Smooth muscle cell (in vitro differentiated cells): ENCODE data around the gene MED23. TPM values are rescaled to one million over a fixed set of nuclear protein-coding genes. Genes with fewer than 3 reads are reported as not detected.

Source experiments
- DNase-seq: peaks from one replicate; lab custom pipeline; 2025; ENCODE audit not compliant: unreplicated experiment; lab: John Stamatoyannopoulos, UW
- H2AFZ ChIP-seq: fragments of 200-600 bp; sonication (generic); 2 replicates; pipeline ENCODE4 v1.6.0; 2016; ENCODE audit warnings: antibody characterized with exemption, low read depth, mild to moderate bottlenecking
- H3F3A ChIP-seq: fragments of 200-600 bp; sonication (generic); 2 replicates; pipeline ENCODE4 v1.6.0; 2017; ENCODE audit warnings: antibody characterized with exemption, low read depth
- H3K27ac ChIP-seq: fragments of 200-600 bp; sonication (generic); 2 replicates; pipeline ENCODE4 v1.5.1; 2016; ENCODE audit warnings: low read depth, mild to moderate bottlenecking
- H3K27me3 ChIP-seq: fragments of 200-600 bp; sonication (generic); 2 replicates; pipeline ENCODE4 v1.6.1; 2016; ENCODE audit warnings: low read depth, mild to moderate bottlenecking
- H3K36me3 ChIP-seq: fragments of 200-600 bp; sonication (generic); 2 replicates; pipeline ENCODE4 v1.5.1; 2016; ENCODE audit warnings: low read depth
- H3K4me1 ChIP-seq: fragments of 200-600 bp; sonication (generic); 2 replicates; pipeline ENCODE4 v1.5.1; 2016; ENCODE audit warnings: low read depth
- H3K4me2 ChIP-seq: fragments of 200-600 bp; sonication (generic); 2 replicates; pipeline ENCODE4 v1.6.0; 2016; ENCODE audit warnings: mild to moderate bottlenecking
- H3K4me3 ChIP-seq: fragments of 200-600 bp; sonication (generic); 2 replicates; pipeline ENCODE4 v1.5.1; 2016; ENCODE audit warnings: mild to moderate bottlenecking
- H3K79me2 ChIP-seq: fragments of 200-600 bp; sonication (generic); 2 replicates; pipeline ENCODE4 v1.6.0; 2016; ENCODE audit warnings: low read depth, mild to moderate bottlenecking
- H3K9ac ChIP-seq: fragments of 200-600 bp; sonication (generic); 2 replicates; pipeline ENCODE4 v1.6.0; 2016; ENCODE audit warnings: low read depth
- H3K9me3 ChIP-seq: fragments of 200-600 bp; sonication (generic); replicated peaks from 2 replicates; pipeline ENCODE4 v1.5.1; 2016; ENCODE audit warnings: low read depth
- H4K20me1 ChIP-seq: fragments of 200-600 bp; sonication (generic); 2 replicates; pipeline ENCODE4 v1.6.0; 2016; ENCODE audit warnings: low read depth
- WGBS: methylation state at CpG from one replicate; pipeline ENCODE4 v1.1.7; 2016; ENCODE audit warnings: low lambda C conversion rate; 5-methylcytosine and 5-hydroxymethylcytosine counted together
- polyA plus RNA-seq: library from polyadenylated mRNA; unstranded; fragments of >200 nt; fragmentation: Nextera tagmentation; extraction: Ambion mirVana; gene quantifications from 2 replicates; pipeline ENCODE4 v1.2.1, GENCODE V29; 2016
- total RNA-seq: library from RNA; depleted of rRNA; stranded (reverse); fragments of >200 nt; gene quantifications from 2 replicates; pipeline ENCODE4 v1.2.3, GENCODE V29; 2014
- TF ChIP-seq, protein P1 (sequence below): fragments of 200-600 bp; sonication (generic); IDR thresholded peaks from 2 replicates; pipeline ENCODE4 v1.5.1; 2017; ENCODE audit warnings: borderline replicate concordance, mild to moderate bottlenecking, antibody characterized with exemption; ENCODE audit not compliant: insufficient read depth, poor library complexity, severe bottlenecking

Gene MED23
- total and polyA plus RNA-seq, 2 experiments from 2014 or later: 17.1 to 46.4 TPM

DNA sequence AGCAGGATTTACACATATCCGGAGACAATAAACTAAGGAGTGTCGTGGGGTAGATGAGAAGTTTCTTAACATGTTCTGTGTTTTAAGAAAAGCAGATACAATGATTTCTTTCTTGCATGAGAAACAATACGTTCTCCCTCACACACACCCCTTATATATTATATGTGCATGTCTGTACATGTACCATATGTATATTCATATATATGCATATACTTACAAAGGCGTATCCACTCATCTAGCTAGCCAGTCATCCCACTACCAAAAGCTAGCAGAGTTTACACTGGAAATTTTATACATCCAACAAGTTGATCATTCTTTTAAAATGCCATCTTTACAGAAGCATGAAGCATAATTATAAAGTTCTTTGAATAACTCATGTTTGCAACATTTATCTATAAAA lies 40.1 kb downstream of the MED23 start:
- H3K27ac ChIP-seq: no peak overlapping the region
- no peak overlapping the region for H3K4me2 ChIP-seq
- no peak overlapping the region for H3K9ac ChIP-seq
- H3K27me3 ChIP-seq: no peaks in the 10 kb centered on the region
- H2AFZ ChIP-seq: no peak overlapping the region
- H3K9me3 ChIP-seq: no peaks in the 10 kb centered on the region
- H3K4me3 ChIP-seq: no peak overlapping the region
- H4K20me1 ChIP-seq: no peaks in the 10 kb centered on the region
- TF ChIP-seq, protein P1, sequence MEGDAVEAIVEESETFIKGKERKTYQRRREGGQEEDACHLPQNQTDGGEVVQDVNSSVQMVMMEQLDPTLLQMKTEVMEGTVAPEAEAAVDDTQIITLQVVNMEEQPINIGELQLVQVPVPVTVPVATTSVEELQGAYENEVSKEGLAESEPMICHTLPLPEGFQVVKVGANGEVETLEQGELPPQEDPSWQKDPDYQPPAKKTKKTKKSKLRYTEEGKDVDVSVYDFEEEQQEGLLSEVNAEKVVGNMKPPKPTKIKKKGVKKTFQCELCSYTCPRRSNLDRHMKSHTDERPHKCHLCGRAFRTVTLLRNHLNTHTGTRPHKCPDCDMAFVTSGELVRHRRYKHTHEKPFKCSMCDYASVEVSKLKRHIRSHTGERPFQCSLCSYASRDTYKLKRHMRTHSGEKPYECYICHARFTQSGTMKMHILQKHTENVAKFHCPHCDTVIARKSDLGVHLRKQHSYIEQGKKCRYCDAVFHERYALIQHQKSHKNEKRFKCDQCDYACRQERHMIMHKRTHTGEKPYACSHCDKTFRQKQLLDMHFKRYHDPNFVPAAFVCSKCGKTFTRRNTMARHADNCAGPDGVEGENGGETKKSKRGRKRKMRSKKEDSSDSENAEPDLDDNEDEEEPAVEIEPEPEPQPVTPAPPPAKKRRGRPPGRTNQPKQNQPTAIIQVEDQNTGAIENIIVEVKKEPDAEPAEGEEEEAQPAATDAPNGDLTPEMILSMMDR: no peak
- H3K36me3 ChIP-seq: peaks cover 42% of the 10 kb centered on the region
- no peaks in the 10 kb centered on the region for H3F3A ChIP-seq
- 98% methylated on average over 4 of the region's 4 CpGs for WGBS
- H3K79me2 ChIP-seq: no peaks in the 10 kb centered on the region
- DNase-seq: no peak
- H3K4me1 ChIP-seq: no peaks in the 10 kb centered on the region

- Histone ChIP-seq H3K79me2 (no peaks in the 10 kb centered on the region), H3K27ac (no peak overlapping the region), H3K9ac (no peak overlapping the region), H3K36me3 (peaks cover 46% of the 10 kb centered on the region), H3K9me3 (no peaks in the 10 kb centered on the region), H3K27me3 (no peaks in the 10 kb centered on the region), H4K20me1 (no peaks in the 10 kb centered on the region), H3F3A (no peaks in the 10 kb centered on the region), H2AFZ (no peak overlapping the region), H3K4me2 (no peak overlapping the region), H3K4me1 (no peaks in the 10 kb centered on the region), H3K4me3 (no peak overlapping the region)
- TF ChIP-seq, protein P1: no peak
- no peak for DNase-seq
- 96% methylated on average over 4 of the region's 4 CpGs for WGBS
Observed at GRCh38 chr6:131586543-131586942, 41.5 kb downstream of the MED23 start.

DNA sequence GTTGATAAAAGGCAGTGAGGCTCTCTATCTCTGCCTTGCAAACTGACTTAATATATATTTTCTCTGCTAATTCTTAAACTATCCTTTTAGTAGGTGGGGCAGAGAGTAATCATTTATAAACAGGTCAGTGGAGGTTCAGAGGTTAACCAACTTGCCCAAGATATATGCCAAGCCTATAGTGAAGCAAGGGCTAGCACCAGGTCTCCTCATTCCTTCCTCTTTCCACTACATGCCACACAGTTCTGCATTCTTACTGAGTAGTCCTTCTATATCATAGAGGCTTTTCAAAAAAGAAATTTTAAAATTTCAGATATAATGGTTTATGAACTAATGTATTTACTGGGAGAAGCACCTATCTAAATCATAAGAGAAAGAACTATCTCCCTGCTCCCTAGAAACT lies 46.5 kb downstream of the MED23 start:
- TF ChIP-seq, protein P1: no peak
- DNase-seq: no peak
- no peaks in the 10 kb centered on the region for H3K9me3 ChIP-seq
- H3K4me3 ChIP-seq: no peak overlapping the region
- H3K4me1 ChIP-seq: no peaks in the 10 kb centered on the region
- no peaks in the 10 kb centered on the region for H3F3A ChIP-seq
- no peaks in the 10 kb centered on the region for H3K27me3 ChIP-seq
- no peaks in the 10 kb centered on the region for H3K79me2 ChIP-seq
- no peak overlapping the region for H2AFZ ChIP-seq
- no peak overlapping the region for H3K4me2 ChIP-seq
- no peak overlapping the region for H3K27ac ChIP-seq
- H3K36me3 ChIP-seq: peaks cover 38% of the 10 kb centered on the region
- no peaks in the 10 kb centered on the region for H4K20me1 ChIP-seq
- no peak overlapping the region for H3K9ac ChIP-seq

- TF ChIP-seq, protein P1: no peak
- DNase-seq: no peak
- H3K9me3 ChIP-seq: no peaks in the 10 kb centered on the region
- H4K20me1 ChIP-seq: no peaks in the 10 kb centered on the region
- peaks cover 14% of the 10 kb centered on the region for H3K36me3 ChIP-seq
- H3K4me1 ChIP-seq: no peaks in the 10 kb centered on the region
- H3F3A ChIP-seq: no peaks in the 10 kb centered on the region
- no peak overlapping the region for H2AFZ ChIP-seq
- H3K27me3 ChIP-seq: no peaks in the 10 kb centered on the region
- no peaks in the 10 kb centered on the region for H3K79me2 ChIP-seq
- H3K27ac ChIP-seq: no peak overlapping the region
- 94% methylated on average over 5 of the region's 5 CpGs for WGBS
- no peak overlapping the region for H3K4me3 ChIP-seq
- no peak overlapping the region for H3K9ac ChIP-seq
- no peak overlapping the region for H3K4me2 ChIP-seq
Observed at GRCh38 chr6:131575834-131576478, 52.1 kb downstream of the MED23 start.
